Prostate gland (tissue), 2 donors: ENCODE data around the gene GABPB1. TPM values are rescaled to one million over a fixed set of nuclear protein-coding genes. Genes with fewer than 3 reads are reported as not detected.

Experiments used
- DNase-seq: peaks from one replicate; pipeline ENCODE4 v3.0.0-alpha.2; 2019; ENCODE audit warnings: low spot score
- H3K27ac ChIP-seq, 2 donors: fragments of 200-600 bp; sonication (generic); 2 replicates each; pipeline ENCODE4 v1.5.1; 2017 to 2019
- H3K27me3 ChIP-seq: fragments of 200-600 bp; sonication (generic); replicated peaks from 2 replicates; pipeline ENCODE4 v1.5.1; 2019; ENCODE audit not compliant: insufficient read depth
- H3K36me3 ChIP-seq, 2 donors: fragments of 200-600 bp; sonication (generic); 1 replicate in 1 of 2; 2 replicates in 1 of 2; pipeline versions ENCODE4 v1.5.1 to v1.8.1; 2017 to 2019
- H3K4me1 ChIP-seq: fragments of 200-600 bp; sonication (generic); replicated peaks from 2 replicates; pipeline ENCODE4 v1.5.1; 2019
- H3K4me3 ChIP-seq, 2 donors: fragments of 200-600 bp; sonication (generic); 2 replicates each; pipeline ENCODE4 v1.5.1; 2017 to 2019
- H3K9me3 ChIP-seq: fragments of 200-600 bp; sonication (generic); 2 replicates; pipeline ENCODE4 v1.5.1; 2017
- CTCF ChIP-seq, 4 experiments: fragments of 200-600 bp in 2 of 4; fragments of 450-650 bp in 2 of 4; sonication (generic) in 2 of 4; IDR thresholded peaks; 1 replicate in 3 of 4; 2 replicates in 1 of 4; pipeline ENCODE4 v1.5.1; 2016 to 2019; ENCODE audit warnings: antibody characterized with exemption in 4 of 4, mild to moderate bottlenecking in 2 of 4, moderate library complexity in 2 of 4
- POLR2A ChIP-seq: fragments of 450-650 bp; IDR thresholded peaks from one replicate; pipeline ENCODE4 v1.6.1; 2016; ENCODE audit warnings: antibody characterized with exemption, mild to moderate bottlenecking
- POLR2AphosphoS5 ChIP-seq: sonication (generic); formaldehyde crosslinking; IDR thresholded peaks from one replicate; pipeline ENCODE4 v1.6.1; 2017; ENCODE audit warnings: antibody characterized with exemption
- WGBS: methylation state at CpG from one replicate; pipeline ENCODE4 v1.1.5; 2018; 5-methylcytosine and 5-hydroxymethylcytosine counted together
- intact Hi-C: fragments of 100-400 bp; cut with DNase I; formaldehyde crosslinking; loops from one replicate; pipeline ENCODE4 v1.14.2; 2022
- total RNA-seq, 2 donors: library from RNA; depleted of rRNA; stranded (reverse); fragments of >200 nt; gene quantifications; one replicate each; pipeline ENCODE4 v1.1.0, GENCODE V29; 2016

GABPB1 gene
- total RNA-seq, 2 donors from 2014 or later = 31.8 to 34.1 TPM

GRCh38 chr15:50260969-50261496, 94.0 kb downstream of the GABPB1 start:
- Histone ChIP-seq H3K27me3 (no peaks in the 10 kb centered on the region), H3K9me3 (no peaks in the 10 kb centered on the region), H3K4me3 (no peak overlapping the region), H3K4me1 (no peaks in the 10 kb centered on the region), H3K36me3 (no peaks in the 10 kb centered on the region), H3K27ac (no peak overlapping the region)
- intact Hi-C loops = no loop called here
- DNase-seq = no peak
- 58% methylated on average over 2 of the region's 2 CpGs for WGBS
- no peak for TF ChIP-seq CTCF (IDR thresholded peaks at IDR 0.05)
- TF ChIP-seq POLR2AphosphoS5 = no peak
- TF ChIP-seq POLR2A = no peak

GRCh38 chr15:50259276-50259675, 95.7 kb downstream of the GABPB1 start:
- H3K4me1 ChIP-seq = no peaks in the 10 kb centered on the region
- no peak overlapping the region for H3K4me3 ChIP-seq
- 80% methylated on average over 5 of the region's 5 CpGs for WGBS
- H3K27me3 ChIP-seq = no peaks in the 10 kb centered on the region
- no peak for TF ChIP-seq POLR2AphosphoS5
- TF ChIP-seq CTCF (IDR thresholded peaks at IDR 0.05) = no peak
- no peak for TF ChIP-seq POLR2A
- H3K36me3 ChIP-seq = no peaks in the 10 kb centered on the region
- no peaks in the 10 kb centered on the region for H3K9me3 ChIP-seq
- DNase-seq = no peak
- intact Hi-C loops = no loop called here
- H3K27ac ChIP-seq = no peak overlapping the region

GRCh38 chr15:50257924-50258323, 97.1 kb downstream of the GABPB1 start:
- WGBS = 94% methylated on average over 3 of the region's 3 CpGs
- H3K27me3 ChIP-seq = no peaks in the 10 kb centered on the region
- no peak for TF ChIP-seq CTCF (IDR thresholded peaks at IDR 0.05)
- H3K9me3 ChIP-seq = no peaks in the 10 kb centered on the region
- H3K4me3 ChIP-seq = no peak overlapping the region
- no peaks in the 10 kb centered on the region for H3K4me1 ChIP-seq
- no peaks in the 10 kb centered on the region for H3K36me3 ChIP-seq
- H3K27ac ChIP-seq = no peak overlapping the region
- intact Hi-C loops = no loop called here
- no peak for DNase-seq

DNA sequence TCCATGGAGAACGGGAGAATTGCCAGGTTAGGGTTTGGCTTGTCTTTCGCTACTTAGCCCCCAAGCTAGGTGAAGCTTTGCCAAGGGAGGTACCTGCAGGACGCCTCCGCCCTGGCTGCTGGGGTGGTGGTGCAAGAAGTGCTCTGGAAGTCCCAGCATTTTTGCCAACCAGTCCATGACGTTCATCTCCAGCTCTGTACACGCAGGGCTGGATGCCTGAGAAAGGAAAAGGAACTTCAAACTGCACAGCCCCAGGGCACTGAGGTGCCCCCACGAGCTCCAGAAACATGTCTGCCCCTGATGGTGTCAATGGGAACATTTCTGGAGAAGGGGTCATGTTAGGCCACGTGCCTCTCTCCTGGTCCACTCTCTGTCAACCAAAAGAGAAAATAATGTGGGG, 97.7 kb downstream of the GABPB1 start:
- WGBS = 83% methylated on average over 8 of the region's 8 CpGs
- no peaks in the 10 kb centered on the region for H3K27me3 ChIP-seq
- intact Hi-C loops = no loop called here
- H3K36me3 ChIP-seq = no peaks in the 10 kb centered on the region
- H3K9me3 ChIP-seq = no peaks in the 10 kb centered on the region
- no peaks in the 10 kb centered on the region for H3K4me1 ChIP-seq
- TF ChIP-seq CTCF (IDR thresholded peaks at IDR 0.05) = no peak
- TF ChIP-seq POLR2A = no peak
- TF ChIP-seq POLR2AphosphoS5 = no peak
- DNase-seq = no peak
- H3K4me3 ChIP-seq = no peak overlapping the region
- no peak overlapping the region for H3K27ac ChIP-seq

DNA sequence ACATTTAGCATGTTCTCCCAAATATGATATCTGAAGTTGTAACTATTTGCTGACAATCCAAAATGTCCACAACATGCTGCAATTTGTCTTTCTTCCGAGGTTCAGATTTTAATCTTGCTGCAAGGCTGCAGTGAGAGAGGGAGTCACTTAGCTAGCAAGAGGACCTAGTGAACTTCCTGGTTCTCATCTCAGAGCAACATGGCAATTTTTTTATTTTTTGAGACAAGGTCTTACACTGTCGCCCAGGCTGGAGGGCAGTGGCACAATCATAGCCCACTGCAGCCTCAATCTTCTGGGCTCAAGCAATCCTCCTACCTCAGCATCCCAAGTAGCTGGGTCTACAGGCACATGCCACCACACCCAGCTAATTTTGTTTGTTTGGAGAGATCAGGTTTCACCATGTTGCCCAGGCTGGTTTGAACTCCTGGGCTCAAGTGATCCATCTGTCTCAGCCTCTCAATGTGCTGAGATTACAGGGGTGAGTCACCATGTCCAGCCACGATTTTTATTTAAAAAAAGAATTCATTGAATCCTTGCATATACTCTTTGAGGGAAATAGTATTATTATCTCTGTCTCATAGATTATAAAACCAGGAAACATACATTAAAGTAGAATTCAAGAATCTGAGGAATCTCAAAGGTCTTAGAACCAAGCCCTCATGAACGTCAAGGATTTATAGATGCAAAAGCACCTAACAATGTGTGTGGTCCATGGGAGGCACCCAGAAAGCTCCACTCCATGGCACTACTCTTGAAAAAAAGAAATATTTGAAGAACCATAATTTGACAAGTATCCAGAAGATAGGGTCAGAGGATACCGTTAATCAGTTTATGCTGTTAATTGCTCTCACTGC, 98.6 kb downstream of the GABPB1 start:
- WGBS = 45% methylated on average over 5 of the region's 5 CpGs
- H3K36me3 ChIP-seq = no peaks in the 10 kb centered on the region
- H3K27me3 ChIP-seq = no peaks in the 10 kb centered on the region
- TF ChIP-seq POLR2A (no peak), POLR2AphosphoS5 (no peak), CTCF (IDR thresholded peaks at IDR 0.05) (no peak)
- intact Hi-C loops = no loop called here
- H3K4me1 ChIP-seq = no peaks in the 10 kb centered on the region
- no peaks in the 10 kb centered on the region for H3K9me3 ChIP-seq
- DNase-seq = no peak
- H3K27ac ChIP-seq = no peak overlapping the region
- no peak overlapping the region for H3K4me3 ChIP-seq
